Measurements from ENCODE around the gene VSX1. TPM values are rescaled to one million over a fixed set of nuclear protein-coding genes. Genes with fewer than 3 reads are reported as not detected.

Gene VSX1
- total and polyA plus RNA-seq, 9 of the 15 experiments (the other 6 are each of a cell fraction or from before 2014, with no cell fraction given), result not detected

DNA sequence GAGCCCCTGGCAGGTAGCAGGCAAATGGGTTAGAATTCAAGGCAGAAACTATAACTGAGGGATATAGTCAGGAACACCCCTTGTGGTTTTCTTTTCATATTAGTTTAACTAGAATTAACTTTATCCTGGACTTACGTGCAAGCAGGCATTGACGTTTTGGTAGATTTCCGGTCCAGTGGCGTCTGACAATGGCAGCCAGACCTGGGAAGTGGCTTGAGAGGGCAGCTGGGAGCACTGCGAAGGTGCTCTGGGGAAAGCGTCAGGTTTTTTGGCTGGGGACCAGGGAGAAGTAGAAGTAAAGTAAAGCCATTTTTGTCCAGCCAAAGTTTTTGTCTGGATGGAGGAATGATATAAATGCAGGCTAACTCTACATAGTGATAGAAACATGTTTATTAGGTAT lies 15.6 kb downstream of the VSX1 start (continued):
- TF ChIP-seq, protein P1, sequence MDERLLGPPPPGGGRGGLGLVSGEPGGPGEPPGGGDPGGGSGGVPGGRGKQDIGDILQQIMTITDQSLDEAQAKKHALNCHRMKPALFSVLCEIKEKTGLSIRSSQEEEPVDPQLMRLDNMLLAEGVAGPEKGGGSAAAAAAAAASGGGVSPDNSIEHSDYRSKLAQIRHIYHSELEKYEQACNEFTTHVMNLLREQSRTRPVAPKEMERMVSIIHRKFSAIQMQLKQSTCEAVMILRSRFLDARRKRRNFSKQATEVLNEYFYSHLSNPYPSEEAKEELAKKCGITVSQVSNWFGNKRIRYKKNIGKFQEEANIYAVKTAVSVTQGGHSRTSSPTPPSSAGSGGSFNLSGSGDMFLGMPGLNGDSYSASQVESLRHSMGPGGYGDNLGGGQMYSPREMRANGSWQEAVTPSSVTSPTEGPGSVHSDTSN (CRISPR knock-in tag; IDR thresholded peaks at IDR 0.05; ENCODE audit: low read depth), result no peak
- TF ChIP-seq, protein P1 (tag; conservative IDR thresholded peaks at IDR 0.05; ENCODE audit: low read depth), result no peak
- TF ChIP-seq PTBP1 (IDR thresholded peaks at IDR 0.05; ENCODE audit: low read depth, low read length), result no peak
- no peak for TF ChIP-seq KLF10 (CRISPR knock-in tag; IDR thresholded peaks at IDR 0.05)

DNA sequence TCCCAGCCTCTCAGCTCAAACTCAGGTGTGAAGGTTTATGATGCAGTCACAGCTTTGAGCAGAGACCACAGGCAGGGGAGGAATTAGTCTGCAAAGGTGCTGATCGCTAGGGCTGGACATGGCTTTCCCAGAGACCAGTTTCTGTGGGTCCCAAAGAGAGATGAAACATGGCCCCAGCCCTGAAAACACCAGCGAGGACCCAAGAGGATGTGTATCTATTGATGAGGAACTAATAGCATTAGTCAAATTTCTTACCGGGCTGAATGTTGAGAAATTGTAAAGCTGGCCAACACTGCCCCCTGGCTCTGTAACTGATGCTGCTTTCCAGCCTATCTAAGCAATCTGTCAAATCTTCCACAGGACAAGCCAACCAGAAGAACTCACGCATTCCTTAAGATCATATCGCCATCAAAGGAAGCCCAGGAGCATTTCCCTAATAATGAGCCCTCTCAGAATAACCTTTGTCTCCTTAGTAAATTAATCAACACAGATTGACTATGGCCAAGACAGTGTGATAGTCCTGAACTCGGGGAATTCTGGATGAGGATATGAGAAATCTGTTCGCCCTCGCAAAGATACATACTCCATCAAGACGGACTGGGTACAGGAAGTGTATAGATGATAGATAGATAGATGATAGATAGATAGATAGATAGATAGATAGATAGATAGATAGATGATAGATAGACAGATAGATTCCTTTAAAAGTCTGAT lies 16.2 kb downstream of the VSX1 start:
- DNase-seq (ENCODE audit: extremely low read depth in 1 of 4, low spot score in 3 of 4) (peak; percentile 30 to 43 (median 36)), ATAC-seq (peak; percentile 72), FAIRE-seq (peak; percentile 81)
- intact Hi-C loops (cut with micrococcal nuclease) (loop anchor here (1.0 kb wide), 1 partner anchor 71 kb away; no protein-coding TSS in a partner anchor), in situ Hi-C loops (cut with MboI) (no loop called here)
- Histone ChIP-seq H4K20me1 (replicated peaks; ENCODE audit: control insufficient read depth, insufficient read depth, low read length) (no peaks in the 10 kb centered on the region), H3K9me1 (ENCODE audit: control insufficient read depth, insufficient read depth, low read length) (no peaks in the 10 kb centered on the region), H3K4me2 (ENCODE audit: insufficient read depth, low read length) (no peak overlapping the region), H2AFZ (ENCODE audit: low read depth, low read length) (no peak overlapping the region), H3K4me3 (no peak overlapping the region), H3K27me3 (ENCODE audit: control insufficient read depth in 2 of 2, insufficient read depth in 2 of 2, low read length in 2 of 2) (peaks cover 0 to 20% of the 10 kb centered on the region in 2 experiments; a peak in 4 of 5 replicates), H3K27ac (ENCODE audit: extremely low read depth, low read depth, low read length) (no peak overlapping the region), H3K79me2 (ENCODE audit: control insufficient read depth, insufficient read depth, low read length) (no peaks in the 10 kb centered on the region), H3K9ac (ENCODE audit: insufficient read depth in 1 of 2, low read depth in 2 of 2, low read length in 2 of 2) (no peak overlapping the region), H3K9me3 (replicated peaks; ENCODE audit: control insufficient read depth, insufficient read depth, low read depth, low read length) (no peaks in the 10 kb centered on the region), H3K4me1 (replicated peaks in 1 of 2; ENCODE audit: control insufficient read depth in 2 of 2, insufficient read depth in 2 of 2, low read length in 2 of 2) (no peaks in the 10 kb centered on the region), H3K36me3 (ENCODE audit: control insufficient read depth, insufficient read depth, low read length) (no peaks in the 10 kb centered on the region)
- CTCF ChIA-PET (ENCODE audit: low intra/inter-chr PET ratio), result interaction anchor here (0.6 to 4.3 kb wide), 3 partner anchors 67 to 815 kb away, joined by 3 to 34 read pairs (median 5); partner anchors contain the start of gene APMAP
- WGBS (ENCODE audit: insufficient coverage, low coverage, missing lambda C conversion rate), result 10% methylated on average over 9 of the region's 9 CpGs
- BruUV-seq (replicated peaks), result no TSS peak
- POLR2A ChIA-PET, result no interaction called here
- TF ChIP-seq NFE2 (IDR thresholded peaks at IDR 0.05; ENCODE audit: low read depth) (no peak), SMC3 (conservative IDR thresholded peaks at IDR 0.05; ENCODE audit: insufficient read depth, low read depth, low read length) (peak; percentile 56)
- TF ChIP-seq, protein P2, sequence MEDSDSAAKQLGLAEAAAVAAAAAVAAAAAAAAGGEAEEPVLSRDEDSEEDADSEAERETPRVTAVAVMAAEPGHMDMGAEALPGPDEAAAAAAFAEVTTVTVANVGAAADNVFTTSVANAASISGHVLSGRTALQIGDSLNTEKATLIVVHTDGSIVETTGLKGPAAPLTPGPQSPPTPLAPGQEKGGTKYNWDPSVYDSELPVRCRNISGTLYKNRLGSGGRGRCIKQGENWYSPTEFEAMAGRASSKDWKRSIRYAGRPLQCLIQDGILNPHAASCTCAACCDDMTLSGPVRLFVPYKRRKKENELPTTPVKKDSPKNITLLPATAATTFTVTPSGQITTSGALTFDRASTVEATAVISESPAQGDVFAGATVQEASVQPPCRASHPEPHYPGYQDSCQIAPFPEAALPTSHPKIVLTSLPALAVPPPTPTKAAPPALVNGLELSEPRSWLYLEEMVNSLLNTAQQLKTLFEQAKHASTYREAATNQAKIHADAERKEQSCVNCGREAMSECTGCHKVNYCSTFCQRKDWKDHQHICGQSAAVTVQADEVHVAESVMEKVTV (CRISPR knock-in tag; IDR thresholded peaks at IDR 0.05), result 0 out of 2 replicates have a peak, but pooled peaks have one; percentile 30

Data from K562 (cell line).